Measurements from ENCODE around the gene GSTA5. TPM values are rescaled to one million over a fixed set of nuclear protein-coding genes. Genes with fewer than 3 reads are reported as not detected.
A peak's percentile ranks its signal among the peaks of the same experiment; 100 is the strongest.
"Not testable (repeated sequence)": the region's sequence is repeated elsewhere in the genome, so short reads cannot be mapped to it uniquely, and the experiment has no call there.

The GSTA5 gene
- total RNA-seq (2014; rRNA removed; shearing (Covaris generic); ENCODE audit: low replicate concordance), result not detected in 2 replicates

- peak; percentile 35 for DNase-seq (ENCODE audit: low read depth)
- in situ Hi-C loops (cut with HindIII; ENCODE audit: low pct_unique_long_range_greater_than_20kb, low sequenced_read_pairs), result no loop called here
Observed at GRCh38 chr6:52840763-52841585, at the start of gene GSTA5. Gene GSTA5 (minus strand): TSS chr6:52840813.

GRCh38 chr6:52890018-52890417 lies 49.4 kb upstream of the GSTA5 start:
- in situ Hi-C loops (cut with HindIII; ENCODE audit: low pct_unique_long_range_greater_than_20kb, low sequenced_read_pairs), result no loop called here
- no peak for DNase-seq (ENCODE audit: low read depth)

- in situ Hi-C loops (cut with HindIII; ENCODE audit: low pct_unique_long_range_greater_than_20kb, low sequenced_read_pairs), result no loop called here
- no peak for DNase-seq (ENCODE audit: low read depth)
Observed at GRCh38 chr6:52887910-52888524, 47.4 kb upstream of the GSTA5 start.

DNA sequence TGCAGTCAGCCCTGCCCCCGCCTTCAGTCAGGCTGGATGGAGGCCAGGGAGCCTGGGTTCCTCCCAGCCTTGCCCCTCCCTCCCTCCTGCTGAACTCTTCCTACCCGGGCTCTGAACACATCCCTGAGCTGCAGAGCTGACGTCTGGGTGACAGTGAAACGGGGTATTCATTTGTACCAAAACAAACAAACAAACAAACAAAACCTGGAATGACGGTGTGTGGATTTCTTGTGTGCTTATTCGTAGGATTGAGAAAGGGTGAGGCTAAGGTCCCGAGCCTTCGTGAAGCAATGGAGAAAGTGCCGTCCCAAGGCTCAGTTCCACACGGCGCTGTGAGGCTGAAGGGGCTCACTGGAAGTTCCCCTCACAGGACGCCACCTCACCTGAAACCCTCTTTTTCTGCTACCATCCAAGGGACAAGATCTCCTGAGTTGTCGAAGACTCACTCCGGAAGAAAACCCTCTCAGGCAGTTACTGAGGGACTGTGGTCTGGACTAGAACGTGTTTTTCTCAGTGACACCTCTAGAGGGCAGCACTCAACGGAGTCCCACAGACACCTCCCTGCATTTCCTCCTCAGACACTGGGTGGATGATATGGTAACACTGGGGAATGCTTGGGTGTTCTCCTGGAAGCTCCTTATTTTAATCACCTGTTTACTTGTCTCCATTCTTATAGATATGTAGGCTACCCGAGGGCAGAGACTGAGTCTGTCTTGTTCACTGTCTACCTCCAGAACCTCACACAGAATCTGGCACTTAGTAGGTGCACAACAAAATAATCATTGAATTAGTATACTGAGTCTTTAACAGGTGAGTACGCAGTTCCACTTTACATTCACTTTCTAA lies 41.6 kb upstream of the GSTA5 start:
- DNase-seq (ENCODE audit: low read depth), result peak; percentile 75
- in situ Hi-C loops (cut with HindIII; ENCODE audit: low pct_unique_long_range_greater_than_20kb, low sequenced_read_pairs), result no loop called here

DNA sequence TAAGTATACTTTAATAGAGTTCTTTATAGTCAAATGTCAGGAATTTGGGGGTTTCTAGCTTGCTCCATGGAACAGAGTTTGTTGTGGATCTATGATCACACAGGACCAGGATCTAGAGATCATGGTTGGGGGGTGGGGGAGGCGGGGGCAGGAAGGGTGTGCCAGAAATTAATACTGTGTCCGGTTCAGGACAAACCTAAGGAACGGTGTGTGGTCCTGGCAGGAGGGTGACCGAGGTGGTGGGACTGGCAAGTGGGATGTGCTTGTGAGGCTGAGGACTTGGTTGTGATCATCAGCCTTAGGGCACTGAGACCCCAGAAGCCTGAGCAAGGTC lies 41.0 kb upstream of the GSTA5 start:
- no peak for DNase-seq (ENCODE audit: low read depth)
- in situ Hi-C loops (cut with HindIII; ENCODE audit: low pct_unique_long_range_greater_than_20kb, low sequenced_read_pairs), result no loop called here

GRCh38 chr6:52877786-52878185 lies 37.2 kb upstream of the GSTA5 start:
- DNase-seq (ENCODE audit: low read depth), result no peak
- in situ Hi-C loops (cut with HindIII; ENCODE audit: low pct_unique_long_range_greater_than_20kb, low sequenced_read_pairs), result no loop called here

GRCh38 chr6:52877168-52877567 lies 36.6 kb upstream of the GSTA5 start:
- in situ Hi-C loops (cut with HindIII; ENCODE audit: low pct_unique_long_range_greater_than_20kb, low sequenced_read_pairs), result no loop called here
- DNase-seq (ENCODE audit: low read depth), result no peak

GRCh38 chr6:52876056-52876787 lies 35.6 kb upstream of the GSTA5 start:
- in situ Hi-C loops (cut with HindIII; ENCODE audit: low pct_unique_long_range_greater_than_20kb, low sequenced_read_pairs), result no loop called here

DNA sequence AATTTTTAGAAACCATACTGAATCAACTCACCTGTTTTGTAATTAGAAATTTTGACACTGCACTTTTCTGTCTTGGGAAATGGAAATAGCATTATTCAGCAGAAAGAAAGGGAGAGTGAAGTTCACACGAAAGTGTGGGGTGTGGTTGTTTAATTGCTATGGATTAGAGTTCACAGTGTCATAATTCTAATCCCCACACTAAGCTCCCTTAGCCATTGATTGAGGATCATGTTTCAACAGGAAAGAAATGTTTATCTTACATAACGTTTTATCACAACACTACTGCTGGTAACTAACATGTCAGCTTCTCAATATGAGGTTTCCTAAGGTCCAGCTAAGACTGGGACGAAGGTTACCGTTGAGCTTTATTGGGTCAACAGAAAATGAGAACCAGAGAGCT lies 31.4 kb upstream of the GSTA5 start:
- in situ Hi-C loops (cut with HindIII; ENCODE audit: low pct_unique_long_range_greater_than_20kb, low sequenced_read_pairs), result no loop called here

More at GRCh38 chr6:52876056-52876787, 35.6 kb upstream of the GSTA5 start:
- no peak for DNase-seq (ENCODE audit: low read depth)

DNA sequence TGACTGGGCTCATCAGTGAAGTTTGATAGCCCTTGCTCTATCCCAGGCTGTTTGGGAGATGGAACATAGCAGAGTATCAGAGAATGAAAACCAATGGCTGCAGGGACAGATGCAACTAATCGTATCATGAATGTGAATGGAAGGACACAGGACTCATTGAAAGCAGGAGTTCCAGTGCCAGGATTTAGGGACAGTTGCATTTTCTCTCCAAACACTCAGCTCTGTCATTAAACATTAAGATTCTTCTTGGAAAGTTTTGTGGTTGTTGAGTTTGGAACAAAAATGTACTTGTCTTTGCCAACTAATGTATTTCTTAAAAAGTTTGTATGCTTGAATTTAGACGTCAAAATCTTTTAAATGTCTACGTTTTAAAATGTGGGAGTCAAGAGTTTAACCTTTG lies 31.0 kb upstream of the GSTA5 start:
- in situ Hi-C loops (cut with HindIII; ENCODE audit: low pct_unique_long_range_greater_than_20kb, low sequenced_read_pairs), result no loop called here

More for the DNA sequence above, 31.4 kb upstream of the GSTA5 start:
- no peak for DNase-seq (ENCODE audit: low read depth)

GRCh38 chr6:52870335-52871091 lies 29.9 kb upstream of the GSTA5 start:
- in situ Hi-C loops (cut with HindIII; ENCODE audit: low pct_unique_long_range_greater_than_20kb, low sequenced_read_pairs); DNase-seq (ENCODE audit: low read depth): not testable (repeated sequence)

More for the DNA sequence above, 31.0 kb upstream of the GSTA5 start:
- DNase-seq (ENCODE audit: low read depth), result no peak

- in situ Hi-C loops (cut with HindIII; ENCODE audit: low pct_unique_long_range_greater_than_20kb, low sequenced_read_pairs); DNase-seq (ENCODE audit: low read depth): not testable (repeated sequence)
Observed at GRCh38 chr6:52868899-52869298, 28.3 kb upstream of the GSTA5 start.

DNA sequence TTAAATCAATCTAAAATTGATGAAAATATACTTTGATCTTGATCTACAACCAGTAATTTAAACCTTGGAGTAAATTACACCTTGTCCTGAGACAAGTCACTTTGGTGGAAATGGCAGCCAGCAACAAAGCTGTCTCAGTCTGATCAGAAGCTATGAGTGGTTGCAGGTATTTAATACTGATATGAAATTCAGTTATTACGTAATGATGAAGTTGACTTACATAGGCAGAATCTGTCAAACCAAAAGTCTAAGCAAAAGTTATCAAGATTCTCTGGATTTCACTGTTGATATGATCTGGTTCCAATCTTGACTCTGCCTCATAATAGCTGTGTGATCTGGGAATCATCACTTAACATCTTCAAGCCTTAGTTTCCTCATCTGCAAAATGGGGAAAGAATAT lies 27.6 kb upstream of the GSTA5 start:
- DNase-seq (ENCODE audit: low read depth), result no peak
- in situ Hi-C loops (cut with HindIII; ENCODE audit: low pct_unique_long_range_greater_than_20kb, low sequenced_read_pairs), result no loop called here

DNA sequence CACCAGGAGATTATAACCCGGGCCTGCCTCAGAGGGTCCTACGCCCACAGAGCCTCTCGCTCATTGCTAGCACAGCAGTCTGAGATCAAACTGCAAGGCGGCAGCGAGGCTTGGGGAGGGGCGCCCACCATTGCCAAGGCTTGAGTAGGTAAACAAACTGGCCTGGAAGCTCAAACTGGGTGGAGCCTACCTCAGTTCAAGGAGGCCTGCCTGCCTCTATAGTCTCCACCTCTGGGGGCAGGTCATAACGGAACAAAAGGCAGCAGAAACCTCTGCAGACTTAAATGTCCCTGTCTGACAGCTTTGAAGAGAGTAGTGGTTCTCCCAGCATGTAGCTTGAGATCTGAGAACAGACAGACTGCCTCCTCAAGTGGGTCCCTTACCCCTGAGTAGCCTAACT lies 20.5 kb upstream of the GSTA5 start:
- DNase-seq (ENCODE audit: low read depth); in situ Hi-C loops (cut with HindIII; ENCODE audit: low pct_unique_long_range_greater_than_20kb, low sequenced_read_pairs): not testable (repeated sequence)

DNA sequence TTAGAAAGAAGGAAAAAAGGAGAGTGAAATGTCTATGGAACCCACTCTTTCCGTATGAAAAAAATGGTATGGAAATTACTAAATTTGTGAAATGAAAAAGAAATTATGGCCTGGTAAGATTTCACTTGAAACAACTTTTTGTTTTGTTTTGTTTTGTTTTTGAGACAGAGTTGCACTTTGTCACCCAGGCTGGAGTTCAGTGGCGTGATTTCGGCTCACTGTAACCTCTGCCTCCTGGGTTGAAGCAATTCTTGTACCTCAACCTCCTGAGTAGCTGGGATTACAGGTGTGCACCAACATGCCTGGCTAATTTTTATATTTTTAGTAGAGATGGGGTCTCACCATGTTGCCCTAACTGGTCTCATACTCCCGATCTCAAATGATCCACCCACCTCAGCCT lies 17.8 kb upstream of the GSTA5 start:
- in situ Hi-C loops (cut with HindIII; ENCODE audit: low pct_unique_long_range_greater_than_20kb, low sequenced_read_pairs), result no loop called here

DNA sequence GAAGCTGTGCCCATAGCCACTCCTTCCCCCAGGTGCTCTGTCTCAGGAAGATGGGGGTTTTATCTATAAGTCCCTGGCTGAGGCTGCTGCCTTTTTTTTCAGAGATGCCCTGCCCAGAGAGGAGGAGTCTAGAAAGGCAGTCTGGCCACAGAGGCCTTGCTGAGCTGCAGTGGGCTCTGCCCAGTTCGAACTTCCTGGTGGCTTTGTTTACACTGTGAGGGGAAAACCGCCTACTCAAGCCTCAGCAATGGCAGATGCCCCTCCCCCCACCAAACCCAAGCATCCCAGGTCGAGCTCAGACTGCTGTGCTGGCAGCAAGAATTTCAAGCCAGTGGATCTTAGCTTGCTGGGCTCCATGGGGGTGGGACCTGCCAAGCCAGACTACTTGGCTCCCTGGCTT lies 15.5 kb upstream of the GSTA5 start:
- in situ Hi-C loops (cut with HindIII; ENCODE audit: low pct_unique_long_range_greater_than_20kb, low sequenced_read_pairs), result not testable (repeated sequence)
- peak; percentile 70 for DNase-seq (ENCODE audit: low read depth)

More for the DNA sequence above, 17.8 kb upstream of the GSTA5 start:
- no peak for DNase-seq (ENCODE audit: low read depth)

DNA sequence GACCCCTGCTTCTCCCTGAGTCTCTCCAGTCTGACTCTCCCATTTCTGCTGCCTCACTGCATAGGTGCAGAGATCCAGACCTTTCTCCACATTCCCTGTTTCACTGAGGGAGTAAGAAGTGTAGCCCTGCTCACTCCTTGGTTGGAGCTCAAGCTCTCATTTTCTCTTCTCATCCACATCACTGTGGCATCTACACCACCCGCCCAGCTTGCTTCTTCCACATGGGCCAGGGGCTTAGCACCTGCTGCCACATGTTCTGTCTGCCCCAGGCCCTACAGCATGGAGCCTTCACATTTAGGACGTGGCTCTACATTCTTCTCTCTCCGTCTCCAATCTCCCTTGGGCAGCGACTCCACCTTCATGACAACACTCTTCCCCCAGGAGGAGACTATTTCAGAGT lies 8.5 kb upstream of the GSTA5 start:
- no peak for DNase-seq (ENCODE audit: low read depth)
- in situ Hi-C loops (cut with HindIII; ENCODE audit: low pct_unique_long_range_greater_than_20kb, low sequenced_read_pairs), result no loop called here

DNA sequence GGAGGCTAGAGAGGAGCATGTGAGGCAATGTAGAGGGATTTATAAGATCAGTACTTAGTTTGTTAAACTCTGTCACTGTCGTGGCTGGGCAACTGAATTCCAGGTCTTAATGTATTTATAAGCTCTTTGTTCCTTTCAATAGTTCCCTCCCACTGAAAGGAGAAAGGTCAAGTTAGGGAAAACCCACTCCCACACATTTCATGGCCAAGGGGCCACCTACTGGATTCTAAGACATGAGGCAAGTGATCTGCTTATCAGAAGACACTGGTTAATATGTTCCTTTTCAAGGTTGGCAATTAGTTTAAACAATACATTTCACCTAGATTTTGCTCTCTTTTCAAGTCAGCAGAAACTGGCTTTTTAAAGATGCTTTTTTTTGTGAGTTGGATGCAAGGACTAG lies 5.4 kb upstream of the GSTA5 start:
- no peak for DNase-seq (ENCODE audit: low read depth)
- in situ Hi-C loops (cut with HindIII; ENCODE audit: low pct_unique_long_range_greater_than_20kb, low sequenced_read_pairs), result no loop called here

Measured in Caki2 (cell line).